B cell (primary cell): Measurements from ENCODE around the gene DDX39B. TPM values are rescaled to one million over a fixed set of nuclear protein-coding genes. Genes with fewer than 3 reads are reported as not detected.
A peak's percentile ranks its signal among the peaks of the same experiment; 100 is the strongest.

ENCODE experiments used
- ATAC-seq: fragments of 200-7000 bp; cut with Tn5 transposase; one replicate; pipeline ENCODE4 v1.10.0; 2021; ENCODE audit warnings: low read depth, mild to moderate bottlenecking, moderate number of reproducible peaks, moderate library complexity
- CTCF ChIA-PET: fragments of 350-600 bp; sonication (Branson Sonifier 250); formaldehyde crosslinking; loops from one replicate; lab custom pipeline; 2021; ENCODE audit warnings: antibody characterized with exemption, inconsistent platforms; lab: Charles Lee
- POLR2A ChIA-PET: fragments of 350-600 bp; sonication (Branson Sonifier 250); formaldehyde crosslinking; loops from one replicate; lab custom pipeline; 2021; ENCODE audit warnings: antibody characterized with exemption; lab: Charles Lee
- DNase-seq: peaks from one replicate; pipeline ENCODE4 v3.0.0; 2013
- H2AFZ ChIP-seq: 2 replicates; pipeline ENCODE4 v1.6.1; 2012; ENCODE audit warnings: mild to moderate bottlenecking, low read depth, low read length; ENCODE audit not compliant: insufficient read depth, poor library complexity, severe bottlenecking
- H3K27ac ChIP-seq, 2 donors: 1 replicate in 1 of 2; 2 replicates in 1 of 2; pipeline ENCODE4 v1.5.1; 2012 to 2013; ENCODE audit warnings: low read length in 2 of 2, mild to moderate bottlenecking in 2 of 2, moderate library complexity in 1 of 2
- H3K27me3 ChIP-seq, 4 experiments: fragments of 200-600 bp in 1 of 4; sonication (generic) in 1 of 4; replicated peaks in 1 of 4; 1 replicate in 2 of 4; 2 replicates in 2 of 4; pipeline versions ENCODE4 v1.6.1 to v1.7.0; 2013 to 2016; ENCODE audit warnings: low read length in 3 of 4, mild to moderate bottlenecking in 2 of 4, mixed read lengths in 1 of 4, moderate library complexity in 1 of 4; ENCODE audit not compliant: insufficient read depth in 4 of 4, control insufficient read depth in 3 of 4; ENCODE audit errors: control extremely low read depth in 1 of 4
- H3K36me3 ChIP-seq, 2 experiments: replicated peaks in 1 of 2; 1 replicate in 1 of 2; 2 replicates in 1 of 2; pipeline versions ENCODE4 v1.6.1 to v1.7.1; 2013; ENCODE audit warnings: low read length in 1 of 2; ENCODE audit not compliant: insufficient read depth in 2 of 2, control insufficient read depth in 1 of 2; ENCODE audit errors: control extremely low read depth in 1 of 2, extremely low read depth in 1 of 2
- H3K4me1 ChIP-seq, 2 donors: fragments of 200-600 bp in 1 of 2; sonication (generic) in 1 of 2; 1 replicate in 1 of 2; 2 replicates in 1 of 2; pipeline versions ENCODE4 v1.5.1 to v1.6.1; 2013 to 2017; ENCODE audit warnings: low read length in 2 of 2; ENCODE audit not compliant: control insufficient read depth in 2 of 2, insufficient read depth in 2 of 2
- H3K4me2 ChIP-seq: replicated peaks from 2 replicates; pipeline ENCODE3; 2012; ENCODE audit warnings: mild to moderate bottlenecking, low read depth, low read length; ENCODE audit not compliant: poor library complexity, severe bottlenecking
- H3K4me3 ChIP-seq, 5 experiments: fragments of 200-600 bp in 1 of 5; sonication (generic) in 1 of 5; 1 replicate in 3 of 5; 2 replicates in 2 of 5; pipeline versions ENCODE4 v1.5.1 to v1.7.0; 2011 to 2016; ENCODE audit warnings: low read length in 4 of 5, mild to moderate bottlenecking in 4 of 5, low read depth in 2 of 5, control low read depth in 1 of 5, moderate library complexity in 1 of 5; ENCODE audit not compliant: insufficient read depth in 1 of 5; ENCODE audit errors: control extremely low read depth in 1 of 5, extremely low read depth in 1 of 5
- H3K79me2 ChIP-seq: fragments of 200-600 bp; sonication (generic); one replicate; pipeline ENCODE4 v1.6.0; 2016; ENCODE audit warnings: low read length; ENCODE audit not compliant: control insufficient read depth, insufficient read depth
- H3K9ac ChIP-seq: fragments of 200-600 bp; sonication (generic); 2 replicates; pipeline ENCODE4 v1.6.1; 2017; ENCODE audit warnings: mild to moderate bottlenecking, low read length, moderate library complexity
- H3K9me3 ChIP-seq, 3 donors: one replicate each; pipeline versions ENCODE4 v1.6.1 to v1.7.1; 2013; ENCODE audit warnings: low read length in 2 of 3; ENCODE audit not compliant: control insufficient read depth in 2 of 3, insufficient read depth in 1 of 3; ENCODE audit errors: control extremely low read depth in 1 of 3
- H4K20me1 ChIP-seq: 2 replicates; pipeline ENCODE4 v1.6.0; 2012; ENCODE audit warnings: mild to moderate bottlenecking, low read length; ENCODE audit not compliant: insufficient read depth, control insufficient read depth, poor library complexity, severe bottlenecking
- H3K27ac Mint-ChIP-seq: one replicate; pipeline ENCODE4 v1.8.0; 2021; ENCODE audit warnings: mixed read lengths
- H3K27me3 Mint-ChIP-seq: one replicate; pipeline ENCODE4 v1.8.0; 2021; ENCODE audit warnings: mixed read lengths
- H3K4me1 Mint-ChIP-seq: one replicate; pipeline ENCODE4 v1.8.0; 2021; ENCODE audit warnings: mixed read lengths
- H3K4me3 Mint-ChIP-seq: one replicate; pipeline ENCODE4 v1.8.0; 2021; ENCODE audit warnings: mixed read lengths
- H3K9me3 Mint-ChIP-seq: one replicate; pipeline ENCODE4 v1.8.0; 2022; ENCODE audit warnings: mixed read lengths; ENCODE audit not compliant: insufficient read depth
- EZH2 ChIP-seq: IDR thresholded peaks from 2 replicates; pipeline ENCODE4 v1.6.1; 2012; ENCODE audit warnings: borderline replicate concordance, low read depth, mild to moderate bottlenecking, moderate library complexity, low read length; ENCODE audit not compliant: insufficient read depth, poor library complexity, severe bottlenecking
- WGBS: methylation state at CpG from one replicate; pipeline ENCODE4 v1.1.5; 2013; ENCODE audit warnings: missing lambda C conversion rate; ENCODE audit not compliant: insufficient coverage; 5-methylcytosine and 5-hydroxymethylcytosine counted together
- intact Hi-C: fragments of 100-400 bp; cut with micrococcal nuclease; formaldehyde crosslinking; loops from one replicate; pipeline ENCODE4 v1.10.0; 2022
- polyA plus RNA-seq: library from polyadenylated mRNA; depleted of rRNA; stranded (reverse); fragments of >200 nt; gene quantifications from 2 replicates; pipeline ENCODE4 v1.2.3, GENCODE V29; 2012
- total RNA-seq, 2 donors: library from RNA; stranded (reverse); fragments of 120-200 nt in 1 of 2; gene quantifications; 1 replicate in 1 of 2; 2 replicates in 1 of 2; pipeline versions ENCODE4 v1.2.3 to v1.2.4, GENCODE V29; 2013 to 2022
- TF ChIP-seq, protein P1 (sequence below): fragments of 200-600 bp; IDR thresholded peaks from one replicate; pipeline ENCODE4 v1.8.0; 2022; ENCODE audit warnings: antibody characterized with exemption, mild to moderate bottlenecking

Gene DDX39B
- total and polyA plus RNA-seq, 2 donors (not counting 1 experiment from before 2014, with no cell fraction given) = 576 to 838 TPM

DNA sequence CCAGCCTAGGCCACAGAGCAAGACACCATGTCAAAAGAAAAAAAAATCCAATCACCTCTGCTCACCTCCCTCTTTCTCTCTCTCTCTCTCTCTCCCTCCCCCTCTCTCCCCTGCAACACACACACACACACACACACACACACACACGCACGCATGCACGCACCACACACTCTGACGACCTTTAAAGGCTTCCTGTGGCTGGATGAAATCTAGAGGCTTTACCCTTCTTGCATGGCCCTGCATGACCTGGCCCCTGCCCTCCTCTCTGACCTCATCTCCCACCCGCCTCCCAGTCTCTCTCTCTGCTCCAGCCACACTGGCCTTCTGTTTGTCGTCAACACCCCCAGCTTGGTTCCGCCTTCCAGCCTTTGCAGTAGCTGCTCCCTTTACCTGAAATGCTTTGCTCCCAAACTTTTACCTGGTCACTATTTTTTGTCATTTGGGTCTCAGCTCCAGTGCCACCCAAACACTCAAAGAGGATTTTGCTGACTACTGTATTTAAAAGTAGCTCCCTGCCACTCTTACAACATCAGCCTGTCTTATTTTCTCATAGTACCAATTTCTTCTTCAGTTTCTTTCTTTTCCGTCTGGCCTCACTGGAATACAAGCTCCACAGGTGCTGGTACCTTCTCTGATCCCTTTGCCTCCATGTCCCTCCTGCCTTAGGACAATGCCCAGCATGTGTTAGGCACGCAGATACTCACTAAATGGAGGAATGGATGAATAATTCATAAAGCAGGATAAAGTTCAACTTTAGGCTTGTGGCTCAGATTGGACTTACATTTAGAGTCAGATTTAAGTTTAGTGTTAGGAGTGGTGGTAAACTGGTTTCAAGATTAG lies 25.9 kb upstream of the DDX39B start:
- POLR2A ChIA-PET = interaction anchor here (0.6 to 42.6 kb wide), 6 partner anchors 2 to 1286 kb away, joined by 3 to 1450 read pairs (median 8); partner anchors contain the start of genes ATP6V1G2, LST1, LTA and LTB
- Mint-ChIP-seq H3K27ac (peak overlapping the region; percentile 89), H3K9me3 (no peaks in the 10 kb centered on the region), H3K27me3 (no peaks in the 10 kb centered on the region), H3K4me3 (peak overlapping the region; percentile 63), H3K4me1 (peaks cover 75% of the 10 kb centered on the region)
- Histone ChIP-seq H2AFZ (no peak overlapping the region), H3K36me3 (peaks cover 0 to 5% of the 10 kb centered on the region in 2 experiments), H3K79me2 (peaks cover 95% of the 10 kb centered on the region), H3K27me3 (no peaks in the 10 kb centered on the region), H3K4me2 (peak overlapping the region; percentile 40), H4K20me1 (no peaks in the 10 kb centered on the region), H3K27ac (peak overlapping the region; percentile 78 to 94), H3K9me3 (no peaks in the 10 kb centered on the region), H3K4me3 (peak overlapping the region in 1 of 5 experiments; percentile 19), H3K4me1 (peaks cover 62 to 68% of the 10 kb centered on the region in 2 donors), H3K9ac (peak overlapping the region; percentile 0)
- CTCF ChIA-PET = interaction anchor here (0.9 to 29.4 kb wide), 4 partner anchors 9 to 55 kb away, joined by 3 to 2241 read pairs (median 74); partner anchors contain the start of genes LST1, LTB, NCR3 and NFKBIL1
- no peak for ATAC-seq
- intact Hi-C loops = loop anchor here (1.0 kb wide), 3 partner anchors 7 to 25 kb away; no protein-coding TSS in a partner anchor
- TF ChIP-seq, protein P1, sequence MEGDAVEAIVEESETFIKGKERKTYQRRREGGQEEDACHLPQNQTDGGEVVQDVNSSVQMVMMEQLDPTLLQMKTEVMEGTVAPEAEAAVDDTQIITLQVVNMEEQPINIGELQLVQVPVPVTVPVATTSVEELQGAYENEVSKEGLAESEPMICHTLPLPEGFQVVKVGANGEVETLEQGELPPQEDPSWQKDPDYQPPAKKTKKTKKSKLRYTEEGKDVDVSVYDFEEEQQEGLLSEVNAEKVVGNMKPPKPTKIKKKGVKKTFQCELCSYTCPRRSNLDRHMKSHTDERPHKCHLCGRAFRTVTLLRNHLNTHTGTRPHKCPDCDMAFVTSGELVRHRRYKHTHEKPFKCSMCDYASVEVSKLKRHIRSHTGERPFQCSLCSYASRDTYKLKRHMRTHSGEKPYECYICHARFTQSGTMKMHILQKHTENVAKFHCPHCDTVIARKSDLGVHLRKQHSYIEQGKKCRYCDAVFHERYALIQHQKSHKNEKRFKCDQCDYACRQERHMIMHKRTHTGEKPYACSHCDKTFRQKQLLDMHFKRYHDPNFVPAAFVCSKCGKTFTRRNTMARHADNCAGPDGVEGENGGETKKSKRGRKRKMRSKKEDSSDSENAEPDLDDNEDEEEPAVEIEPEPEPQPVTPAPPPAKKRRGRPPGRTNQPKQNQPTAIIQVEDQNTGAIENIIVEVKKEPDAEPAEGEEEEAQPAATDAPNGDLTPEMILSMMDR = no peak
- no peak for TF ChIP-seq EZH2
- 83% methylated on average over 3 of the region's 9 CpGs for WGBS
- DNase-seq = peak; percentile 25
